SK-N-MC (cell line): Measurements from ENCODE around the gene GNAS.

Experiments
- EZH2 ChIP-seq: fragments of 200-600 bp; sonication (generic); IDR thresholded peaks from one replicate; pipeline ENCODE4 v1.6.1; 2017; ENCODE audit warnings: antibody characterized with exemption
- POLR2AphosphoS5 ChIP-seq: IDR thresholded peaks from 2 replicates; pipeline ENCODE4 v1.6.1; 2012; ENCODE audit warnings: mild to moderate bottlenecking, low read depth, low read length, borderline replicate concordance

- no peak for TF ChIP-seq POLR2AphosphoS5
- TF ChIP-seq EZH2 = no peak
Observed at GRCh38 chr20:58938541-58938940, 86.0 kb downstream of the GNAS start.
